ENCODE data around the gene LRRC1. TPM values are rescaled to one million over a fixed set of nuclear protein-coding genes. Genes with fewer than 3 reads are reported as not detected.
A peak's percentile ranks its signal among the peaks of the same experiment; 100 is the strongest.

The LRRC1 gene
- total RNA-seq, 2 experiments from 2014 or later, result 2.3 to 3.1 TPM

- Mint-ChIP-seq H3K27me3 (no peaks in the 10 kb centered on the region), H3K4me3 (no peak overlapping the region), H3K9me3 (ENCODE audit: low read depth) (peaks cover 2% of the 10 kb centered on the region), H3K27ac (no peak overlapping the region), H3K36me3 (ENCODE audit: low read depth) (no peaks in the 10 kb centered on the region), H3K4me1 (no peaks in the 10 kb centered on the region)
- peak; percentile 72 for ATAC-seq
- ChIA-PET CTCF (interaction anchor here (0.6 to 2.5 kb wide), 20 partner anchors 10 to 461 kb away, joined by 3 to 17 read pairs (median 4); partner anchors contain the start of gene LRRC1), POLR2A (no interaction called here)
- DNase-seq, result peak; percentile 64
- intact Hi-C loops (cut with DNase I, micrococcal nuclease), result loop anchor here (1.0 to 10.0 kb wide), 6 partner anchors 161 to 461 kb away; partner anchors contain the start of gene LRRC1 (in 1 of the 2)
These were observed 161.4 kb downstream of the LRRC1 start for GRCh38 chr6:53956068-53956711.

- H3K27ac Mint-ChIP-seq, result no peak overlapping the region
- H3K27me3 Mint-ChIP-seq, result no peaks in the 10 kb centered on the region
- CTCF ChIA-PET, result interaction anchor here (0.7 to 2.5 kb wide), 12 partner anchors 14 to 238 kb away, joined by 3 to 17 read pairs (median 4); partner anchors contain the start of gene LRRC1
These were observed 162.0 kb downstream of the LRRC1 start for GRCh38 chr6:53956804-53957203.

GRCh38 chr6:53959717-53960116 lies 164.9 kb downstream of the LRRC1 start:
- ATAC-seq (no peak), DNase-seq (no peak)
- CTCF ChIA-PET, result interaction anchor here (1.0 to 1.4 kb wide), 2 partner anchors 232 to 241 kb away, joined by 3 to 4 read pairs; no protein-coding TSS in a partner anchor
- H3K27ac Mint-ChIP-seq, result no peak overlapping the region
- no peak overlapping the region for H3K4me3 Mint-ChIP-seq
- H3K36me3 Mint-ChIP-seq (ENCODE audit: low read depth), result no peaks in the 10 kb centered on the region
- no peaks in the 10 kb centered on the region for H3K4me1 Mint-ChIP-seq
- no peaks in the 10 kb centered on the region for H3K27me3 Mint-ChIP-seq
- no peaks in the 10 kb centered on the region for H3K9me3 Mint-ChIP-seq (ENCODE audit: low read depth)
- POLR2A ChIA-PET, result no interaction called here
- intact Hi-C loops (cut with DNase I, micrococcal nuclease), result loop anchor here (5.0 to 10.0 kb wide), 2 partner anchors 232 to 465 kb away; no protein-coding TSS in a partner anchor

More at GRCh38 chr6:53956804-53957203, 162.0 kb downstream of the LRRC1 start:
- H3K36me3 Mint-ChIP-seq (ENCODE audit: low read depth), result no peaks in the 10 kb centered on the region
- no peaks in the 10 kb centered on the region for H3K4me1 Mint-ChIP-seq
- intact Hi-C loops (cut with DNase I, micrococcal nuclease), result loop anchor here (1.0 to 10.0 kb wide), 6 partner anchors 162 to 462 kb away; partner anchors contain the start of gene LRRC1 (in 1 of the 2)
- ATAC-seq (no peak), DNase-seq (no peak)
- POLR2A ChIA-PET, result interaction anchor here (0.6 kb wide), 1 partner anchor 274 kb away, joined by 3 read pairs; no protein-coding TSS in a partner anchor
- H3K9me3 Mint-ChIP-seq (ENCODE audit: low read depth), result no peaks in the 10 kb centered on the region
- H3K4me3 Mint-ChIP-seq, result no peak overlapping the region

GRCh38 chr6:53960311-53960710 lies 165.5 kb downstream of the LRRC1 start:
- Mint-ChIP-seq H3K4me1 (no peaks in the 10 kb centered on the region), H3K27ac (no peak overlapping the region), H3K36me3 (ENCODE audit: low read depth) (no peaks in the 10 kb centered on the region), H3K9me3 (ENCODE audit: low read depth) (no peaks in the 10 kb centered on the region), H3K4me3 (no peak overlapping the region), H3K27me3 (no peaks in the 10 kb centered on the region)
- no peak for ATAC-seq
- ChIA-PET POLR2A (no interaction called here), CTCF (interaction anchor here (1.1 kb wide), 1 partner anchor 234 kb away, joined by 3 read pairs; no protein-coding TSS in a partner anchor)
- intact Hi-C loops (cut with DNase I, micrococcal nuclease), result no loop called here
- no peak for DNase-seq

- no peak for ATAC-seq
- H3K4me1 Mint-ChIP-seq, result no peaks in the 10 kb centered on the region
- intact Hi-C loops (cut with DNase I, micrococcal nuclease), result no loop called here
- no peaks in the 10 kb centered on the region for H3K9me3 Mint-ChIP-seq (ENCODE audit: low read depth)
- no peaks in the 10 kb centered on the region for H3K36me3 Mint-ChIP-seq (ENCODE audit: low read depth)
- H3K27ac Mint-ChIP-seq, result no peak overlapping the region
- no peak for DNase-seq
- no peak overlapping the region for H3K4me3 Mint-ChIP-seq
- no peaks in the 10 kb centered on the region for H3K27me3 Mint-ChIP-seq
- ChIA-PET CTCF (no interaction called here), POLR2A (interaction anchor here (0.7 kb wide), 1 partner anchor 168 kb away, joined by 4 read pairs; no protein-coding TSS in a partner anchor)
These were observed 167.0 kb downstream of the LRRC1 start for GRCh38 chr6:53961679-53962370.

- CTCF ChIA-PET, result no interaction called here
These were observed 167.8 kb downstream of the LRRC1 start for GRCh38 chr6:53962646-53963045.

GRCh38 chr6:53967415-53967814 lies 172.6 kb downstream of the LRRC1 start:
- H3K36me3 Mint-ChIP-seq (ENCODE audit: low read depth), result no peaks in the 10 kb centered on the region
- ChIA-PET POLR2A (no interaction called here), CTCF (interaction anchor here (0.6 to 1.9 kb wide), 2 partner anchors 19 to 1094 kb away, joined by 3 to 4 read pairs; no protein-coding TSS in a partner anchor)
- no peak overlapping the region for H3K27ac Mint-ChIP-seq
- no peaks in the 10 kb centered on the region for H3K9me3 Mint-ChIP-seq (ENCODE audit: low read depth)
- H3K4me3 Mint-ChIP-seq, result no peak overlapping the region
- ATAC-seq (no peak), DNase-seq (no peak)
- intact Hi-C loops (cut with DNase I, micrococcal nuclease), result no loop called here
- peaks cover 7% of the 10 kb centered on the region for H3K27me3 Mint-ChIP-seq
- no peaks in the 10 kb centered on the region for H3K4me1 Mint-ChIP-seq

More at GRCh38 chr6:53962646-53963045, 167.8 kb downstream of the LRRC1 start:
- Mint-ChIP-seq H3K27ac (no peak overlapping the region), H3K36me3 (ENCODE audit: low read depth) (no peaks in the 10 kb centered on the region), H3K4me3 (no peak overlapping the region), H3K4me1 (no peaks in the 10 kb centered on the region), H3K9me3 (ENCODE audit: low read depth) (no peaks in the 10 kb centered on the region), H3K27me3 (no peaks in the 10 kb centered on the region)
- POLR2A ChIA-PET, result no interaction called here
- intact Hi-C loops (cut with DNase I, micrococcal nuclease), result no loop called here
- DNase-seq (no peak), ATAC-seq (no peak)

Other genes starting within 250 kb of the LRRC1 start
- gene GCLC, start 249.9 kb upstream of the LRRC1 start, total RNA-seq, result 10 to 100 TPM; 18.2 to 23.5 TPM
- gene KLHL31, start 129.2 kb upstream of the LRRC1 start, total RNA-seq, result under 1 TPM; 0.18 to 0.23 TPM